H9 (cell line): ENCODE data around the gene HEATR3. TPM values are rescaled to one million over a fixed set of nuclear protein-coding genes. Genes with fewer than 3 reads are reported as not detected.

Source experiments
- DNase-seq: peaks from one replicate; pipeline ENCODE4 v3.0.0-alpha.2; 2017
- H2AFZ ChIP-seq: one replicate; pipeline ENCODE4 v1.6.1; 2013; ENCODE audit warnings: mild to moderate bottlenecking, low read length, control low read depth, moderate library complexity
- H2AK5ac ChIP-seq: 2 replicates; pipeline ENCODE4 v1.6.1; 2013; ENCODE audit warnings: low read length, control low read depth, mixed read lengths; ENCODE audit not compliant: insufficient read length
- H2BK120ac ChIP-seq: one replicate; pipeline ENCODE4 v1.6.1; 2013; ENCODE audit warnings: low read depth, mild to moderate bottlenecking, low read length, control low read depth, inconsistent platforms; ENCODE audit not compliant: poor library complexity, severe bottlenecking
- H2BK12ac ChIP-seq: 2 replicates; pipeline ENCODE4 v1.6.1; 2013; ENCODE audit warnings: low read length, control low read depth, mixed read lengths, low read depth; ENCODE audit not compliant: insufficient read length
- H2BK15ac ChIP-seq: 2 replicates; pipeline ENCODE4 v1.6.1; 2013; ENCODE audit warnings: low read depth, low read length, control low read depth
- H2BK20ac ChIP-seq: one replicate; pipeline ENCODE4 v1.6.1; 2013; ENCODE audit warnings: low read depth, mild to moderate bottlenecking, low read length, control low read depth, inconsistent platforms; ENCODE audit not compliant: poor library complexity, severe bottlenecking
- H2BK5ac ChIP-seq: 2 replicates; pipeline ENCODE4 v1.6.1; 2013; ENCODE audit warnings: low read length, control low read depth, mixed read lengths; ENCODE audit not compliant: insufficient read length
- H3K14ac ChIP-seq: 2 replicates; pipeline ENCODE4 v1.6.1; 2013; ENCODE audit warnings: low read length, control low read depth; ENCODE audit not compliant: insufficient read depth
- H3K18ac ChIP-seq: 2 replicates; pipeline ENCODE4 v1.6.1; 2013; ENCODE audit warnings: low read depth, mild to moderate bottlenecking, mixed read lengths, low read length, control low read depth; ENCODE audit not compliant: insufficient read length
- H3K23ac ChIP-seq: 2 replicates; pipeline ENCODE4 v1.6.1; 2013; ENCODE audit warnings: low read length, control low read depth, mixed read lengths, low read depth; ENCODE audit not compliant: insufficient read length
- H3K23me2 ChIP-seq: 2 replicates; pipeline ENCODE4 v1.6.1; 2013; ENCODE audit warnings: low read depth, mild to moderate bottlenecking, mixed read lengths, low read length, control low read depth; ENCODE audit not compliant: insufficient read length, poor library complexity, severe bottlenecking
- H3K27ac ChIP-seq: 2 replicates; pipeline ENCODE4 v1.5.1; 2013; ENCODE audit warnings: low read length, control low read depth, mixed read lengths, low read depth; ENCODE audit not compliant: insufficient read length
- H3K27me3 ChIP-seq: 2 replicates; pipeline ENCODE4 v1.6.1; 2013; ENCODE audit warnings: low read length, control low read depth, inconsistent platforms; ENCODE audit not compliant: insufficient read depth
- H3K4ac ChIP-seq: 2 replicates; pipeline ENCODE4 v1.6.1; 2013; ENCODE audit warnings: low read depth, mild to moderate bottlenecking, control low read depth, inconsistent platforms, low read length, moderate library complexity
- H3K4me1 ChIP-seq: 2 replicates; pipeline ENCODE4 v1.6.1; 2013; ENCODE audit warnings: low read length, control low read depth, inconsistent platforms; ENCODE audit not compliant: insufficient read depth
- H3K4me2 ChIP-seq: 2 replicates; pipeline ENCODE4 v1.6.1; 2013; ENCODE audit warnings: low read length, control low read depth, mixed read lengths; ENCODE audit not compliant: insufficient read length, insufficient read depth
- H3K56ac ChIP-seq: 2 replicates; pipeline ENCODE4 v1.6.1; 2013; ENCODE audit warnings: low read depth, mild to moderate bottlenecking, mixed read lengths, low read length, control low read depth; ENCODE audit not compliant: insufficient read length
- H3K79me1 ChIP-seq: 2 replicates; pipeline ENCODE4 v1.6.1; 2013; ENCODE audit warnings: low read depth, mild to moderate bottlenecking, moderate library complexity, low read length, control low read depth, inconsistent platforms; ENCODE audit not compliant: insufficient read depth, poor library complexity, severe bottlenecking
- H3K79me2 ChIP-seq: 2 replicates; pipeline ENCODE4 v1.6.1; 2013; ENCODE audit warnings: low read length, control low read depth, inconsistent platforms; ENCODE audit not compliant: insufficient read depth
- H3K9ac ChIP-seq: 2 replicates; pipeline ENCODE4 v1.6.1; 2013; ENCODE audit warnings: low read length, control low read depth, mixed read lengths; ENCODE audit not compliant: insufficient read length; ENCODE audit errors: extremely low read depth
- H3K9me3 ChIP-seq: one replicate; pipeline ENCODE4 v1.6.1; 2013; ENCODE audit warnings: low read depth, low read length, inconsistent platforms; ENCODE audit not compliant: control insufficient read depth
- H3T11ph ChIP-seq: one replicate; pipeline ENCODE4 v1.6.1; 2013; ENCODE audit warnings: mild to moderate bottlenecking, low read length, control low read depth, inconsistent platforms
- H4K20me1 ChIP-seq: one replicate; pipeline ENCODE4 v1.6.1; 2013; ENCODE audit not compliant: control insufficient read depth, insufficient read length, insufficient read depth
- H4K5ac ChIP-seq: 2 replicates; pipeline ENCODE4 v1.6.1; 2013; ENCODE audit warnings: low read depth, mild to moderate bottlenecking, mixed read lengths, low read length, control low read depth; ENCODE audit not compliant: insufficient read length
- H4K8ac ChIP-seq: replicated peaks from 2 replicates; pipeline ENCODE4 v1.6.1; 2013; ENCODE audit warnings: low read length, control low read depth, mixed read lengths, low read depth; ENCODE audit not compliant: insufficient read length
- H4K91ac ChIP-seq: 2 replicates; pipeline ENCODE4 v1.6.1; 2013; ENCODE audit warnings: low read depth, mild to moderate bottlenecking, moderate library complexity, mixed read lengths, low read length, control low read depth; ENCODE audit not compliant: insufficient read length
- H3K27ac Mint-ChIP-seq, 3 experiments: 2 replicates in 2 of 3; 3 replicates in 1 of 3; pipeline ENCODE4 v1.8.0; 2020 to 2021; ENCODE audit warnings: mixed read lengths in 3 of 3, mild to moderate bottlenecking in 1 of 3, moderate library complexity in 1 of 3
- H3K27me3 Mint-ChIP-seq: 2 replicates; pipeline ENCODE4 v1.8.0; 2021; ENCODE audit warnings: low read depth, mild to moderate bottlenecking, moderate library complexity, mixed read lengths
- H3K36me3 Mint-ChIP-seq, 3 experiments: 2 replicates in 2 of 3; 3 replicates in 1 of 3; pipeline ENCODE4 v1.8.0; 2020 to 2021; ENCODE audit warnings: low read depth in 3 of 3, mixed read lengths in 3 of 3; ENCODE audit not compliant: insufficient read depth in 1 of 3
- H3K4me1 Mint-ChIP-seq, 2 experiments: 2 replicates each; pipeline ENCODE4 v1.8.0; 2020; ENCODE audit warnings: mixed read lengths in 2 of 2
- H3K4me3 Mint-ChIP-seq, 2 experiments: 2 replicates in 1 of 2; 3 replicates in 1 of 2; pipeline ENCODE4 v1.8.0; 2020 to 2021; ENCODE audit warnings: mild to moderate bottlenecking in 2 of 2, mixed read lengths in 2 of 2, moderate library complexity in 1 of 2
- H3K9me3 Mint-ChIP-seq, 2 experiments: 2 replicates in 1 of 2; 3 replicates in 1 of 2; pipeline ENCODE4 v1.8.0; 2020; ENCODE audit warnings: mild to moderate bottlenecking in 2 of 2, mixed read lengths in 2 of 2, moderate library complexity in 1 of 2
- WGBS: extraction: QIAGEN DNeasy Blood & Tissue Kit; methylation state at CpG from one replicate; pipeline ENCODE4 v1.1.7; 2013; ENCODE audit warnings: missing lambda C conversion rate, low lambda C conversion rate, mixed read lengths; ENCODE audit not compliant: insufficient read length; ENCODE audit errors: extremely low coverage; 5-methylcytosine and 5-hydroxymethylcytosine counted together
- total RNA-seq: library from RNA; stranded (reverse); gene quantifications from 2 replicates; pipeline ENCODE4 v1.2.1, GENCODE V29; 2021
- TF ChIP-seq, protein P1 (sequence below): fragments of 200-600 bp; sonication (generic); conservative IDR thresholded peaks from 3 replicates; pipeline ENCODE4 v1.8.0; 2021; ENCODE audit warnings: antibody characterized with exemption, mild to moderate bottlenecking

Gene HEATR3
- total RNA-seq, 1 experiment from 2014 or later = 26.5 TPM

DNA sequence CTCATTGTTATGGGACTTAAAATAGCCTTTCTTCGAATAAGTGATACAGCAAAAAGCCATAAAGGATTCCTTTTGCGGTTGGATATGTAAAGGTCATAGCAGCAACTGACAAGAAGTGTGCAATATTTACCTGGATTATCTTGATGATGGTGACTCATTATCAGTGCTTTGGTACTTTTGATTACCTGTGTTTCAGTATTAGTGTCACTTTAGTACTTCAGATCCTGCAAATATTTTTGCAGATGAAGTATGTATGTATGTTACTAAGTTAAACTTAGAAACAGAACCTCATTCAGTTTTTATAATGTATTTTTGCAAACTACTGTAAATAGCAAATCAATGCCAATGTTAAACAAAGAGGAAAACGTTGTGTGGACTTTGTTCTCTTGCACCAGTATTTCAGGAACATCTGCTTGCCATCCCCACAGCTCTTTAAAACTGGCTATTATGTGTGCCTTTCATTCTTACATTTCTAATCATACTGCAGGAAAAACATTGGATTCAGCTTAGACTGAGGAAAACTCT lies 30.2 kb upstream of the HEATR3 start:
- Histone ChIP-seq H3K79me1 (no peaks in the 10 kb centered on the region), H3K18ac (no peak overlapping the region), H3K9ac (no peak overlapping the region), H4K20me1 (no peaks in the 10 kb centered on the region), H2AK5ac (no peak overlapping the region), H4K5ac (no peak overlapping the region), H2AFZ (no peak overlapping the region), H3K27ac (no peak overlapping the region), H3K23ac (no peak overlapping the region), H3K56ac (no peak overlapping the region), H3T11ph (no peak overlapping the region), H3K4me2 (no peak overlapping the region), H3K4me1 (peaks cover 2% of the 10 kb centered on the region; the same call in 1 of the 2 replicates), H4K91ac (no peak overlapping the region), H2BK15ac (no peak overlapping the region), H3K9me3 (no peaks in the 10 kb centered on the region), H4K8ac (no peak overlapping the region), H2BK20ac (no peak overlapping the region), H3K27me3 (no peaks in the 10 kb centered on the region), H2BK12ac (no peak overlapping the region), H3K79me2 (no peaks in the 10 kb centered on the region), H2BK120ac (no peak overlapping the region), H2BK5ac (no peak overlapping the region), H3K14ac (no peak overlapping the region), H3K23me2 (no peaks in the 10 kb centered on the region), H3K4ac (no peak overlapping the region)
- H3K9me3 Mint-ChIP-seq = no peaks in the 10 kb centered on the region
- peaks cover 9 to 52% (median 18%) of the 10 kb centered on the region in 3 experiments; a peak in 6 of 7 replicates for H3K36me3 Mint-ChIP-seq
- no CpG with 5 or more reads among the region's 3 CpGs for WGBS
- DNase-seq = no peak
- H3K4me1 Mint-ChIP-seq = peaks cover 4 to 5% of the 10 kb centered on the region in 2 experiments
- no peaks in the 10 kb centered on the region for H3K27me3 Mint-ChIP-seq
- TF ChIP-seq, protein P1, sequence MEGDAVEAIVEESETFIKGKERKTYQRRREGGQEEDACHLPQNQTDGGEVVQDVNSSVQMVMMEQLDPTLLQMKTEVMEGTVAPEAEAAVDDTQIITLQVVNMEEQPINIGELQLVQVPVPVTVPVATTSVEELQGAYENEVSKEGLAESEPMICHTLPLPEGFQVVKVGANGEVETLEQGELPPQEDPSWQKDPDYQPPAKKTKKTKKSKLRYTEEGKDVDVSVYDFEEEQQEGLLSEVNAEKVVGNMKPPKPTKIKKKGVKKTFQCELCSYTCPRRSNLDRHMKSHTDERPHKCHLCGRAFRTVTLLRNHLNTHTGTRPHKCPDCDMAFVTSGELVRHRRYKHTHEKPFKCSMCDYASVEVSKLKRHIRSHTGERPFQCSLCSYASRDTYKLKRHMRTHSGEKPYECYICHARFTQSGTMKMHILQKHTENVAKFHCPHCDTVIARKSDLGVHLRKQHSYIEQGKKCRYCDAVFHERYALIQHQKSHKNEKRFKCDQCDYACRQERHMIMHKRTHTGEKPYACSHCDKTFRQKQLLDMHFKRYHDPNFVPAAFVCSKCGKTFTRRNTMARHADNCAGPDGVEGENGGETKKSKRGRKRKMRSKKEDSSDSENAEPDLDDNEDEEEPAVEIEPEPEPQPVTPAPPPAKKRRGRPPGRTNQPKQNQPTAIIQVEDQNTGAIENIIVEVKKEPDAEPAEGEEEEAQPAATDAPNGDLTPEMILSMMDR = no peak
- H3K4me3 Mint-ChIP-seq = no peak overlapping the region
- no peak overlapping the region for H3K27ac Mint-ChIP-seq
